H1 (cell line): ENCODE measurements around the gene DPF3. TPM values are rescaled to one million over a fixed set of nuclear protein-coding genes. Genes with fewer than 3 reads are reported as not detected.

Source experiments
- CTCF ChIA-PET: fragments of 300-600 bp; sonication (Branson Sonifier 250); formaldehyde crosslinking; loops from one replicate; lab custom pipeline; 2021; ENCODE audit not compliant: partially characterized antibody; lab: Charles Lee
- POLR2A ChIA-PET: fragments of 300-600 bp; sonication (Branson Sonifier 250); formaldehyde crosslinking; loops from one replicate; lab custom pipeline; 2021; ENCODE audit warnings: inconsistent platforms; ENCODE audit not compliant: partially characterized antibody; lab: Charles Lee
- DNase-seq, 2 experiments: peaks; one replicate each; pipeline versions ENCODE4 v3.0.0 to v3.0.0-alpha.2; 2010 to 2022; ENCODE audit warnings: low spot score in 2 of 2, low read depth in 1 of 2, mixed read lengths in 1 of 2
- FAIRE-seq: peaks from 2 replicates; lab custom pipeline; 2011; peaks lifted over from hg19 to GRCh38; lab: Jason Lieb, UNC
- H2AFZ ChIP-seq: 2 replicates; pipeline ENCODE4 v1.8.1; 2012; ENCODE audit warnings: low read length, inconsistent platforms
- H2AK5ac ChIP-seq: 2 replicates; pipeline ENCODE4 v1.6.1; 2013; ENCODE audit warnings: low read depth, low read length
- H2BK120ac ChIP-seq: replicated peaks from 2 replicates; pipeline ENCODE3; 2013; ENCODE audit warnings: low read depth, low read length, inconsistent platforms
- H2BK12ac ChIP-seq: 2 replicates; pipeline ENCODE4 v1.6.1; 2013; ENCODE audit warnings: low read depth, low read length
- H2BK15ac ChIP-seq: 2 replicates; pipeline ENCODE4 v1.6.1; 2013; ENCODE audit warnings: low read length
- H2BK20ac ChIP-seq: 2 replicates; pipeline ENCODE4 v1.6.1; 2013; ENCODE audit warnings: low read length
- H2BK5ac ChIP-seq: 2 replicates; pipeline ENCODE4 v1.6.1; 2013; ENCODE audit warnings: low read depth, low read length
- H3K14ac ChIP-seq: 2 replicates; pipeline ENCODE4 v1.6.1; 2013; ENCODE audit warnings: inconsistent platforms; ENCODE audit not compliant: insufficient read length
- H3K18ac ChIP-seq: 2 replicates; pipeline ENCODE4 v1.6.1; 2013; ENCODE audit warnings: low read length; ENCODE audit errors: extremely low read depth
- H3K23ac ChIP-seq: 2 replicates; pipeline ENCODE4 v1.6.1; 2013; ENCODE audit warnings: inconsistent platforms; ENCODE audit not compliant: insufficient read length
- H3K23me2 ChIP-seq: 2 replicates; pipeline ENCODE4 v1.6.1; 2013; ENCODE audit warnings: low read depth, low read length
- H3K27ac ChIP-seq: 2 replicates; pipeline ENCODE4 v1.6.1; 2011; ENCODE audit warnings: low read depth, low read length, inconsistent platforms
- H3K27me3 ChIP-seq, 4 experiments: replicated peaks in 1 of 4; 1 replicate in 1 of 4; 2 replicates in 3 of 4; pipeline versions ENCODE4 v1.6.1 to v1.8.1; 2011 to 2013; ENCODE audit warnings: low read length in 3 of 4, mild to moderate bottlenecking in 3 of 4, inconsistent platforms in 2 of 4, mixed read lengths in 2 of 4, moderate library complexity in 1 of 4; ENCODE audit not compliant: control insufficient read depth in 3 of 4, insufficient read depth in 3 of 4; ENCODE audit errors: extremely low read depth in 1 of 4
- H3K36me3 ChIP-seq, 4 experiments: 2 replicates each; pipeline versions ENCODE4 v1.6.1 to v1.8.1; 2011 to 2013; ENCODE audit warnings: mild to moderate bottlenecking in 4 of 4, low read length in 3 of 4, moderate library complexity in 2 of 4, control low read depth in 1 of 4, inconsistent platforms in 1 of 4; ENCODE audit not compliant: insufficient read depth in 4 of 4, control insufficient read depth in 2 of 4
- H3K4ac ChIP-seq: replicated peaks from 2 replicates; pipeline ENCODE3; 2013; ENCODE audit warnings: low read length, low read depth, mixed read lengths, inconsistent platforms; ENCODE audit not compliant: insufficient read length
- H3K4me1 ChIP-seq, 4 experiments: replicated peaks in 1 of 4; 1 replicate in 1 of 4; 2 replicates in 3 of 4; pipeline versions ENCODE4 v1.6.1 to v1.8.1; 2011 to 2013; ENCODE audit warnings: low read length in 3 of 4, inconsistent platforms in 2 of 4, mixed read lengths in 1 of 4; ENCODE audit not compliant: insufficient read depth in 4 of 4, control insufficient read depth in 3 of 4
- H3K4me2 ChIP-seq, 2 experiments: 2 replicates each; pipeline versions ENCODE4 v1.6.1 to v1.8.1; 2011 to 2013; ENCODE audit warnings: low read depth in 2 of 2, low read length in 2 of 2, control low read depth in 1 of 2, inconsistent platforms in 1 of 2, mild to moderate bottlenecking in 1 of 2; ENCODE audit not compliant: insufficient read depth in 1 of 2
- H3K4me3 ChIP-seq, 4 experiments: fragments of 200-600, 300-600 bp in 1 of 4; sonication (generic), shearing (Covaris generic), sonication (Bioruptor Twin) in 1 of 4; 2 replicates each; pipeline versions ENCODE4 v1.5.1 to v1.8.1; 2011 to 2016; ENCODE audit warnings: low read length in 4 of 4, low read depth in 3 of 4, control low read depth in 2 of 4, inconsistent platforms in 2 of 4, mild to moderate bottlenecking in 2 of 4, mixed read lengths in 1 of 4, moderate library complexity in 1 of 4; ENCODE audit not compliant: insufficient read depth in 2 of 4; ENCODE audit errors: extremely low read depth in 1 of 4
- H3K56ac ChIP-seq: replicated peaks from 2 replicates; pipeline ENCODE3; 2013; ENCODE audit warnings: low read depth, mild to moderate bottlenecking, mixed read lengths, low read length, inconsistent platforms; ENCODE audit not compliant: insufficient read length
- H3K79me1 ChIP-seq: 2 replicates; pipeline ENCODE4 v1.6.1; 2013; ENCODE audit warnings: low read depth, low read length, control low read depth
- H3K79me2 ChIP-seq, 2 experiments: 2 replicates each; pipeline versions ENCODE4 v1.6.1 to v1.8.1; 2012 to 2013; ENCODE audit warnings: low read length in 2 of 2, mild to moderate bottlenecking in 2 of 2, inconsistent platforms in 1 of 2; ENCODE audit not compliant: insufficient read depth in 2 of 2, control insufficient read depth in 1 of 2
- H3K9ac ChIP-seq, 4 experiments: replicated peaks in 1 of 4; 1 replicate in 1 of 4; 2 replicates in 3 of 4; pipeline versions ENCODE4 v1.6.1 to v1.8.1; 2011 to 2013; ENCODE audit warnings: low read depth in 3 of 4, low read length in 3 of 4, control low read depth in 2 of 4, mild to moderate bottlenecking in 2 of 4, moderate library complexity in 2 of 4, inconsistent platforms in 1 of 4; ENCODE audit errors: extremely low read depth in 1 of 4
- H3K9me3 ChIP-seq, 2 experiments: 2 replicates each; pipeline versions ENCODE4 v1.6.1 to v1.8.1; 2012 to 2013; ENCODE audit warnings: mild to moderate bottlenecking in 2 of 2, moderate library complexity in 2 of 2, control low read depth in 1 of 2, inconsistent platforms in 1 of 2, low read depth in 1 of 2, low read length in 1 of 2, mixed read lengths in 1 of 2; ENCODE audit not compliant: insufficient read depth in 2 of 2
- H4K20me1 ChIP-seq, 2 experiments: replicated peaks in 1 of 2; 2 replicates each; pipeline versions ENCODE3 to v1.8.1; 2011 to 2013; ENCODE audit warnings: inconsistent platforms in 2 of 2, low read length in 2 of 2, mild to moderate bottlenecking in 1 of 2; ENCODE audit not compliant: insufficient read depth in 2 of 2, control insufficient read depth in 1 of 2
- H4K5ac ChIP-seq: 2 replicates; pipeline ENCODE4 v1.6.1; 2013; ENCODE audit warnings: low read length, low read depth, mixed read lengths, inconsistent platforms; ENCODE audit not compliant: insufficient read length
- H4K8ac ChIP-seq: 2 replicates; pipeline ENCODE4 v1.8.0; 2013; ENCODE audit warnings: mild to moderate bottlenecking, moderate library complexity, low read length, inconsistent platforms; ENCODE audit not compliant: insufficient read depth; ENCODE audit errors: extremely low read depth
- H4K91ac ChIP-seq: replicated peaks from 2 replicates; pipeline ENCODE3; 2013; ENCODE audit warnings: low read length, mixed read lengths, inconsistent platforms; ENCODE audit not compliant: insufficient read length
- CHD1 ChIP-seq: IDR thresholded peaks from 2 replicates; pipeline ENCODE4 v1.6.1; 2012; ENCODE audit warnings: low read depth, low read length, improper control_type of control experiment
- CREB1 ChIP-seq: IDR thresholded peaks from 2 replicates; pipeline ENCODE4 v1.6.1; 2012; ENCODE audit warnings: inconsistent platforms
- E2F6 ChIP-seq: IDR thresholded peaks from 2 replicates; pipeline ENCODE4 v1.6.1; 2012; ENCODE audit warnings: inconsistent platforms
- EP300 ChIP-seq, 2 experiments: IDR thresholded peaks; 1 replicate in 1 of 2; 2 replicates in 1 of 2; pipeline ENCODE4 v1.6.1; 2011 to 2012; ENCODE audit warnings: low read depth in 2 of 2, low read length in 2 of 2, mild to moderate bottlenecking in 2 of 2, borderline replicate concordance in 1 of 2, inconsistent platforms in 1 of 2, moderate library complexity in 1 of 2
- HDAC2 ChIP-seq, 2 experiments: fragments of 300-600 bp in 1 of 2; sonication (generic) in 1 of 2; IDR thresholded peaks; 2 replicates each; pipeline ENCODE4 v1.6.1; 2011 to 2012; ENCODE audit warnings: low read depth in 2 of 2, low read length in 2 of 2, mild to moderate bottlenecking in 2 of 2, moderate library complexity in 2 of 2, borderline replicate concordance in 1 of 2, inconsistent platforms in 1 of 2
- KDM1A ChIP-seq: fragments of 200-600, 300-600 bp; sonication (generic); IDR thresholded peaks from 2 replicates; pipeline ENCODE4 v1.7.1; 2016; ENCODE audit warnings: mild to moderate bottlenecking, low read length, borderline replicate concordance
- RNF2 ChIP-seq: fragments of 200-900, 300-1000 bp; sonication (generic); IDR thresholded peaks from 2 replicates; pipeline ENCODE4 v1.7.1; 2016; ENCODE audit warnings: borderline replicate concordance, low read depth, mild to moderate bottlenecking, antibody characterized with exemption, low read length; ENCODE audit not compliant: poor library complexity, severe bottlenecking; ENCODE audit errors: missing control alignments
- RXRA ChIP-seq: IDR thresholded peaks from 2 replicates; pipeline ENCODE4 v1.6.1; 2011; ENCODE audit warnings: low read depth, mild to moderate bottlenecking, low read length, moderate library complexity; ENCODE audit not compliant: insufficient read depth
- SP1 ChIP-seq: IDR thresholded peaks from 2 replicates; pipeline ENCODE4 v1.6.1; 2011; ENCODE audit warnings: low read depth, low read length
- YY1 ChIP-seq: IDR thresholded peaks from 2 replicates; pipeline ENCODE4 v1.6.1; 2011; ENCODE audit warnings: low read depth, mild to moderate bottlenecking, low read length
- WGBS, 2 experiments: shearing (Covaris generic) in 1 of 2; methylation state at CpG; one replicate each; pipeline versions ENCODE4 v1.1.6 to v1.1.7; 2013 to 2015; ENCODE audit warnings: low lambda C conversion rate in 2 of 2, mixed read lengths in 2 of 2, inconsistent platforms in 1 of 2, low coverage in 1 of 2, missing lambda C conversion rate in 1 of 2; ENCODE audit not compliant: insufficient replicate concordance in 2 of 2, insufficient coverage in 1 of 2, insufficient read length in 1 of 2; ENCODE audit errors: extremely low coverage in 1 of 2, missing lambda C conversion rate in 1 of 2; 5-methylcytosine and 5-hydroxymethylcytosine counted together
- polyA plus RNA-seq, 7 experiments: library from polyadenylated mRNA; depleted of rRNA in 3 of 7; stranded (reverse) in 5 of 7; unstranded in 2 of 7; fragments of >200 nt in 5 of 7; fragments of 200-250 nt in 2 of 7; gene quantifications; 1 replicate in 5 of 7; 2 replicates in 1 of 7; 4 replicates in 1 of 7; pipeline versions ENCODE4 v1.2.1 to v1.2.3, GENCODE V29; 2011 to 2013; ENCODE audit warnings: missing spikeins in 2 of 7, mixed read lengths in 2 of 7
- total RNA-seq: library from RNA; stranded (reverse); fragmentation: NEBNext Ultra II Directional; extraction: Animal tissue kit (Norgen Biotek cat#: 25700); gene quantifications from 2 replicates; pipeline ENCODE4 v1.2.1, GENCODE V29; 2021

Gene DPF3
- total and polyA plus RNA-seq, 2 of the 8 experiments (the other 6 are each of a cell fraction or from before 2014, with no cell fraction given): 0.19 TPM; not detected in 1

GRCh38 chr14:72666610-72667009 is 227.3 kb downstream of the DPF3 start:
- no peaks in the 10 kb centered on the region for H3K79me2 ChIP-seq
- no peak overlapping the region for H3K9ac ChIP-seq
- H2BK5ac ChIP-seq: no peak overlapping the region
- H3K4me1 ChIP-seq: peaks cover 0 to 2% (median 0%) of the 10 kb centered on the region in 4 experiments; a peak in 1 of 7 replicates
- H3K4me3 ChIP-seq: no peak overlapping the region
- H3K36me3 ChIP-seq: no peaks in the 10 kb centered on the region
- H2BK15ac ChIP-seq: no peak overlapping the region
- ChIA-PET CTCF (no interaction called here), POLR2A (no interaction called here)
- WGBS, 2 experiments: 62% methylated on average over 1 of the region's 1 CpG; no CpG with 5 or more reads in 1 of the 2 experiments
- TF ChIP-seq KDM1A (no peak), HDAC2 (IDR thresholded peaks at IDR 0.05; ENCODE audit: borderline replicate concordance in 1 of 2, low read depth in 2 of 2, low read length in 2 of 2) (no peak), RXRA (no peak), E2F6 (no peak), SP1 (no peak), EP300 (IDR thresholded peaks at IDR 0.05; ENCODE audit: borderline replicate concordance in 1 of 2, low read depth in 2 of 2, low read length in 2 of 2) (no peak), CREB1 (no peak), RNF2 (no peak), CHD1 (no peak), YY1 (no peak)
- no peak overlapping the region for H4K91ac ChIP-seq
- no peak overlapping the region for H3K18ac ChIP-seq
- H3K9me3 ChIP-seq: no peaks in the 10 kb centered on the region
- no peak overlapping the region for H3K56ac ChIP-seq
- no peak overlapping the region for H2AK5ac ChIP-seq
- no peak overlapping the region for H2BK12ac ChIP-seq
- no peaks in the 10 kb centered on the region for H3K79me1 ChIP-seq
- no peak overlapping the region for H3K27ac ChIP-seq
- H3K23ac ChIP-seq: no peak overlapping the region
- no peak overlapping the region for H3K14ac ChIP-seq
- no peak overlapping the region for H2AFZ ChIP-seq
- no peak for DNase-seq
- H2BK20ac ChIP-seq: no peak overlapping the region
- no peak overlapping the region for H3K4ac ChIP-seq
- no peak for FAIRE-seq
- H2BK120ac ChIP-seq: no peak overlapping the region
- no peak overlapping the region for H4K8ac ChIP-seq
- no peaks in the 10 kb centered on the region for H3K23me2 ChIP-seq
- no peak overlapping the region for H4K5ac ChIP-seq
- H4K20me1 ChIP-seq: no peaks in the 10 kb centered on the region
- no peak overlapping the region for H3K4me2 ChIP-seq
- peaks cover 0 to 2% (median 0%) of the 10 kb centered on the region in 4 experiments; a peak in 1 of 7 replicates for H3K27me3 ChIP-seq
